H1 (cell line): ENCODE measurements around the gene TMEM125. TPM values are rescaled to one million over a fixed set of nuclear protein-coding genes. Genes with fewer than 3 reads are reported as not detected.

Source experiments
- polyA plus RNA-seq, 7 experiments: library from polyadenylated mRNA; depleted of rRNA in 3 of 7; stranded (reverse) in 5 of 7; unstranded in 2 of 7; fragments of >200 nt in 5 of 7; fragments of 200-250 nt in 2 of 7; gene quantifications; 1 replicate in 5 of 7; 2 replicates in 1 of 7; 4 replicates in 1 of 7; pipeline versions ENCODE4 v1.2.1 to v1.2.3, GENCODE V29; 2011 to 2013; ENCODE audit warnings: missing spikeins in 2 of 7, mixed read lengths in 2 of 7
- total RNA-seq: library from RNA; stranded (reverse); fragmentation: NEBNext Ultra II Directional; extraction: Animal tissue kit (Norgen Biotek cat#: 25700); gene quantifications from 2 replicates; pipeline ENCODE4 v1.2.1, GENCODE V29; 2021

The TMEM125 gene
- total and polyA plus RNA-seq, 2 of the 8 experiments (the other 6 are each of a cell fraction or from before 2014, with no cell fraction given) = 26.5 to 46.7 TPM

Other genes starting within 250 kb of the TMEM125 start
- 102 and 104 TPM in 2 replicates for gene EBNA1BP2, start 97.7 kb upstream of the TMEM125 start, total RNA-seq
- gene EBNA1BP2, start 97.7 kb upstream of the TMEM125 start, polyA plus RNA-seq (2011; rRNA removed) = 31.0 and 46.0 TPM in 2 replicates
- 0.23 and 0.80 TPM in 2 replicates for gene CFAP57, start 97.7 kb upstream of the TMEM125 start, total RNA-seq
- gene CFAP57, start 97.7 kb upstream of the TMEM125 start, polyA plus RNA-seq (2011; rRNA removed) = 0.20 and 0.36 TPM in 2 replicates
- gene C1orf210, start 15.6 kb downstream of the TMEM125 start, total RNA-seq = 10.6 and 12.0 TPM in 2 replicates
- gene C1orf210, start 15.6 kb downstream of the TMEM125 start, polyA plus RNA-seq (2011; rRNA removed) = 27.9 and 29.9 TPM in 2 replicates
- 2.2 and 2.7 TPM in 2 replicates for gene TIE1, start 31.0 kb downstream of the TMEM125 start, total RNA-seq
- 0.74 and 1.5 TPM in 2 replicates for gene TIE1, start 31.0 kb downstream of the TMEM125 start, polyA plus RNA-seq (2011; rRNA removed)
- gene MPL, start 67.8 kb downstream of the TMEM125 start, total RNA-seq = not detected in 2 replicates
- gene MPL, start 67.8 kb downstream of the TMEM125 start, polyA plus RNA-seq (2011; rRNA removed) = 0.08 and 0.11 TPM in 2 replicates
- gene CDC20, start 89.0 kb downstream of the TMEM125 start, total RNA-seq = 221 and 252 TPM in 2 replicates
- 214 and 350 TPM in 2 replicates for gene CDC20, start 89.0 kb downstream of the TMEM125 start, polyA plus RNA-seq (2011; rRNA removed)
- gene ELOVL1, start 98.0 kb downstream of the TMEM125 start, total RNA-seq = 28.5 and 29.1 TPM in 2 replicates
- 58.2 and 68.1 TPM in 2 replicates for gene ELOVL1, start 98.0 kb downstream of the TMEM125 start, polyA plus RNA-seq (2011; rRNA removed)
- 19.5 and 20.6 TPM in 2 replicates for gene MED8, start 119.8 kb downstream of the TMEM125 start, total RNA-seq
- 6.7 and 7.0 TPM in 2 replicates for gene MED8, start 119.8 kb downstream of the TMEM125 start, polyA plus RNA-seq (2011; rRNA removed)
- 12.9 and 13.8 TPM in 2 replicates for gene SZT2, start 119.9 kb downstream of the TMEM125 start, total RNA-seq
- 4.7 and 8.0 TPM in 2 replicates for gene SZT2, start 119.9 kb downstream of the TMEM125 start, polyA plus RNA-seq (2011; rRNA removed)
- 17.0 and 17.7 TPM in 2 replicates for gene HYI, start 183.9 kb downstream of the TMEM125 start, total RNA-seq
- 14.4 and 21.8 TPM in 2 replicates for gene HYI, start 183.9 kb downstream of the TMEM125 start, polyA plus RNA-seq (2011; rRNA removed)